ENCODE results near the gene HMGB1. TPM values are rescaled to one million over a fixed set of nuclear protein-coding genes. Genes with fewer than 3 reads are reported as not detected.
"Not testable (repeated sequence)": the region's sequence is repeated elsewhere in the genome, so short reads cannot be mapped to it uniquely, and the experiment has no call there.

HMGB1 gene
- polyA plus RNA-seq, 3 donors = 744 to 1,030 (median 903) TPM

GRCh38 chr13:30479883-30480219, 14.1 kb upstream of the HMGB1 start:
- DNase-seq (ENCODE audit: extremely low read depth in 1 of 11, low read depth in 9 of 11, low spot score in 4 of 11) = no peak

GRCh38 chr13:30479154-30479882, 13.6 kb upstream of the HMGB1 start:
- peak in 1 of 11 donors; percentile 32 for DNase-seq (ENCODE audit: extremely low read depth in 1 of 11, low read depth in 9 of 11, low spot score in 4 of 11)

GRCh38 chr13:30477346-30478195, 11.8 kb upstream of the HMGB1 start:
- DNase-seq (ENCODE audit: extremely low read depth in 1 of 11, low read depth in 9 of 11, low spot score in 4 of 11) = no peak

GRCh38 chr13:30473675-30474074, 7.9 kb upstream of the HMGB1 start:
- DNase-seq (ENCODE audit: extremely low read depth in 1 of 11, low read depth in 9 of 11, low spot score in 4 of 11) = no peak

GRCh38 chr13:30466841-30467252, 1.1 kb upstream of the HMGB1 start:
- DNase-seq (ENCODE audit: extremely low read depth in 1 of 11, low read depth in 9 of 11, low spot score in 4 of 11) = no peak

- DNase-seq (ENCODE audit: extremely low read depth in 1 of 11, low read depth in 9 of 11, low spot score in 4 of 11) = no peak
Measured at GRCh38 chr13:30466358-30466714, 600 bp upstream of the HMGB1 start.

GRCh38 chr13:30465343-30465592, 468 bp downstream of the HMGB1 start:
- no peak for DNase-seq (ENCODE audit: extremely low read depth in 1 of 11, low read depth in 9 of 11, low spot score in 4 of 11)

GRCh38 chr13:30464496-30465342, 1.0 kb downstream of the HMGB1 start:
- DNase-seq (ENCODE audit: extremely low read depth in 1 of 11, low read depth in 9 of 11, low spot score in 4 of 11) = peak in 8 of 11 donors; percentile 49 to 84 (median 76)

- peak in 5 of 11 donors; percentile 37 to 57 (median 45) for DNase-seq (ENCODE audit: extremely low read depth in 1 of 11, low read depth in 9 of 11, low spot score in 4 of 11)
Measured at GRCh38 chr13:30463787-30464495, 1.8 kb downstream of the HMGB1 start.

GRCh38 chr13:30461279-30462066, 4.3 kb downstream of the HMGB1 start:
- peak in 2 of 11 donors; percentile 20 to 22 for DNase-seq (ENCODE audit: extremely low read depth in 1 of 11, low read depth in 9 of 11, low spot score in 4 of 11)

- no peak for DNase-seq (ENCODE audit: extremely low read depth in 1 of 11, low read depth in 9 of 11, low spot score in 4 of 11)
Measured at GRCh38 chr13:30457306-30457891, 8.3 kb downstream of the HMGB1 start.

GRCh38 chr13:30456290-30456689, 9.4 kb downstream of the HMGB1 start:
- DNase-seq (ENCODE audit: extremely low read depth in 1 of 11, low read depth in 9 of 11, low spot score in 4 of 11) = no peak

- no peak for DNase-seq (ENCODE audit: extremely low read depth in 1 of 11, low read depth in 9 of 11, low spot score in 4 of 11)
Measured at GRCh38 chr13:30454991-30455390, 10.7 kb downstream of the HMGB1 start.

- no peak for DNase-seq (ENCODE audit: extremely low read depth in 1 of 11, low read depth in 9 of 11, low spot score in 4 of 11)
Measured at GRCh38 chr13:30453727-30454126, 12.0 kb downstream of the HMGB1 start.

GRCh38 chr13:30451476-30451875, 14.3 kb downstream of the HMGB1 start:
- DNase-seq (ENCODE audit: extremely low read depth in 1 of 11, low read depth in 9 of 11, low spot score in 4 of 11) = not testable (repeated sequence)

GRCh38 chr13:30450066-30450465, 15.7 kb downstream of the HMGB1 start:
- no peak for DNase-seq (ENCODE audit: extremely low read depth in 1 of 11, low read depth in 9 of 11, low spot score in 4 of 11)

- DNase-seq (ENCODE audit: extremely low read depth in 1 of 11, low read depth in 9 of 11, low spot score in 4 of 11) = no peak
Measured at GRCh38 chr13:30448441-30448840, 17.3 kb downstream of the HMGB1 start.

- DNase-seq (ENCODE audit: extremely low read depth in 1 of 11, low read depth in 9 of 11, low spot score in 4 of 11) = no peak
Measured at GRCh38 chr13:30446126-30446500, 19.6 kb downstream of the HMGB1 start.
